Gastrocnemius medialis (tissue), 4 donors: ENCODE measurements around the gene EPHB4. TPM values are rescaled to one million over a fixed set of nuclear protein-coding genes. Genes with fewer than 3 reads are reported as not detected.

Experiments
- microRNA-seq, 2 donors: library from miRNA; unstranded; fragments of <30 nt; microRNA quantifications; one replicate each; pipeline ENCODE4, GENCODE V29; 2016; ENCODE audit warnings: borderline replicate concordance in 2 of 2
- total RNA-seq, 4 donors: library from RNA; depleted of rRNA; stranded (reverse); fragments of >200 nt; gene quantifications; one replicate each; pipeline versions ENCODE4 v1.1.0 to v1.2.3, GENCODE V29; 2016

Gene EPHB4
- total RNA-seq, 4 donors from 2014 or later: 6.3 to 16.2 (median 12.3) TPM

Small RNA genes lying within 50 kb of the gene (microRNA-seq; reads per million reads assigned to microRNA genes)
- gene MIR6875: 0 reads per million in 2 donors

Other genes with a start within 250 kb of the EPHB4 start
- 100 to 1,000 TPM in 1 of 4 donors, 10 to 100 TPM in 3; 71.1 to 105 (median 89.0) TPM for gene LRCH4, start 241.4 kb downstream of the EPHB4 start, total RNA-seq
- not detected for gene FBXO24, start 241.2 kb downstream of the EPHB4 start, total RNA-seq
- 10 to 100 TPM in 1 of 4 donors, 1 to 10 TPM in 3; 1.6 to 17.3 (median 5.7) TPM for gene PCOLCE, start 225.2 kb downstream of the EPHB4 start, total RNA-seq
- 1 to 10 TPM; 3.5 to 9.1 (median 4.6) TPM for gene MOSPD3, start 215.0 kb downstream of the EPHB4 start, total RNA-seq
- gene TFR2, start 186.0 kb downstream of the EPHB4 start, total RNA-seq: 1 to 10 TPM in 2 of 4 donors, not detected in 2; 1.0 to 1.3 TPM
- not detected for gene ACTL6B, start 171.1 kb downstream of the EPHB4 start, total RNA-seq
- 100 to 1,000 TPM; 108 to 163 (median 129) TPM for gene GNB2, start 153.8 kb downstream of the EPHB4 start, total RNA-seq
- 10 to 100 TPM; 16.4 to 21.1 (median 16.6) TPM for gene GIGYF1, start 133.3 kb downstream of the EPHB4 start, total RNA-seq
- gene POP7, start 121.4 kb downstream of the EPHB4 start, total RNA-seq: 10 to 100 TPM; 39.8 to 76.3 (median 63.0) TPM
- gene EPO, start 107.1 kb downstream of the EPHB4 start, total RNA-seq: not detected
- not detected for gene ZAN, start 93.9 kb downstream of the EPHB4 start, total RNA-seq
- 1 to 10 TPM; 2.5 to 4.3 (median 3.8) TPM for gene SLC12A9, start 25.2 kb upstream of the EPHB4 start, total RNA-seq
- gene TRIP6, start 39.9 kb upstream of the EPHB4 start, total RNA-seq: 1 to 10 TPM; 4.6 to 9.1 (median 7.3) TPM
- gene SRRT, start 47.6 kb upstream of the EPHB4 start, total RNA-seq: 10 to 100 TPM; 35.0 to 47.3 (median 39.8) TPM
- gene UFSP1, start 62.2 kb upstream of the EPHB4 start, total RNA-seq: 1 to 10 TPM; 2.0 to 7.1 (median 4.0) TPM
- 10 to 100 TPM in 2 of 4 donors, 1 to 10 TPM in 2; 6.5 to 59.5 (median 11.4) TPM for gene ACHE, start 68.4 kb upstream of the EPHB4 start, total RNA-seq
- gene MUC3A, start 122.0 kb upstream of the EPHB4 start, total RNA-seq: under 1 TPM in 3 of 4 donors, not detected in 1; 0.04 to 0.71 (median 0.32) TPM
- 1 to 10 TPM in 1 of 4 donors, not detected in 3; 1.4 TPM for gene MUC12, start 142.0 kb upstream of the EPHB4 start, total RNA-seq
- gene MUC17, start 192.6 kb upstream of the EPHB4 start, total RNA-seq: under 1 TPM in 1 of 4 donors, not detected in 3; 0.05 TPM